Parathyroid adenoma (tissue), 2 donors: ENCODE data around the gene SOS1.
A peak's percentile ranks its signal among the peaks of the same experiment; 100 is the strongest.

Source experiments
- H2AFZ ChIP-seq: fragments of 300-600 bp; sonication (generic); one replicate; pipeline ENCODE4 v1.7.0; 2017; ENCODE audit warnings: antibody characterized with exemption, mild to moderate bottlenecking
- H3K27ac ChIP-seq: fragments of 300-600 bp; sonication (generic); one replicate; pipeline ENCODE4 v1.7.0; 2017
- H3K27me3 ChIP-seq: fragments of 300-600 bp; sonication (generic); one replicate; pipeline ENCODE4 v1.7.0; 2017; ENCODE audit warnings: low read length; ENCODE audit not compliant: control insufficient read depth, insufficient read depth
- H3K36me3 ChIP-seq: fragments of 300-600 bp; sonication (generic); one replicate; pipeline ENCODE4 v1.7.0; 2017; ENCODE audit warnings: low read length; ENCODE audit not compliant: control insufficient read depth, insufficient read depth
- H3K4me1 ChIP-seq: fragments of 300-600 bp; sonication (generic); one replicate; pipeline ENCODE4 v1.7.0; 2017; ENCODE audit warnings: control low read depth
- H3K4me2 ChIP-seq: fragments of 300-600 bp; sonication (generic); one replicate; pipeline ENCODE4 v1.7.0; 2017; ENCODE audit warnings: low read length
- H3K4me3 ChIP-seq: fragments of 300-600 bp; sonication (generic); one replicate; pipeline ENCODE4 v1.7.0; 2017; ENCODE audit warnings: low read depth, low read length
- H3K79me2 ChIP-seq: fragments of 300-600 bp; sonication (generic); one replicate; pipeline ENCODE4 v1.7.0; 2017; ENCODE audit warnings: control low read depth
- H3K9ac ChIP-seq: fragments of 300-600 bp; sonication (generic); one replicate; pipeline ENCODE4 v1.7.0; 2017; ENCODE audit warnings: mild to moderate bottlenecking
- H3K9me3 ChIP-seq: fragments of 300-600 bp; sonication (generic); one replicate; pipeline ENCODE4 v1.7.0; 2017; ENCODE audit warnings: low read length; ENCODE audit not compliant: control insufficient read depth
- TF ChIP-seq, protein P1 (sequence below): fragments of 300-600 bp; sonication (generic); IDR thresholded peaks from one replicate; pipeline ENCODE4 v1.7.0; 2017; ENCODE audit warnings: antibody characterized with exemption, mild to moderate bottlenecking
- donor health status: primary hyperparathyroidism.

Gene SOS1

DNA sequence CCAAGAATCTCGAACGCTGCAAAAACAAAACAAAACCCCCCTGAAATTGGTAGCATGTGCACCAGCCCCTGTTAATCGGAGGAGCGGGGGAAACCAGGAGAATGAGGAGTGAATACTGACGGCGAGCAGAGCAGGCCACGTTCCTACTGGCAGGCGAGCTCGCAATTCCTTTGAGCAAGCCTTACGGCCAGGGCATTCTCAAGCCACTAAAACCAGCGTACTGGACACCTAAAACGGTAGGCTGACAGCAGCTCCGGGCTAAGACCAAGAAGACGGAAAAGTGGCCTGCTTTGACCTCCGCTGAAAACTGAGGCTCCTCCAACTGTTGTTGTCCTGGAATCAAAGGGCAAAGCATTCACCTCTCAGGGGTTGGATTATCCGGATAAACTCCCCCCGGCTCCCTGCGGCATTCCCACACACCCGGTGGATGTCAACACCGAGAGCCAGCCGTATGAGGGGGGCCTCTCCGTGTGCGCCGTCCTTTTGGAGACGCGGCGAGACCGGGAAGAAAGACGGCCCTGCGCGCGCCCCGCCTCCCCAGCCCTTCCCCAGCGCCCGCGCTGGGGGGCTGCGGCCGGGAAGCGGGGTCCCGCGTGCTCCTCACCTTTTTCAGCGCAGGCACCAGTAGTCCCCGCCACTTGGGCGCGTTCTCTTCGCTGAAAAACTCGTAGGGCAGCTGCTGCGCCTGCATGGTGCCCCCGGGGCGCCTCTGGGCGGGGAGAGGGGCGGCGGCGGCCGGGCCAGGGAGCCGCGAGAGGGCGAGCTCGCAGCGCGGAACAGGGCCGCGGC, 925 bp downstream of the SOS1 start:
- Histone ChIP-seq H3K27ac (peak overlapping the region; percentile 75), H3K27me3 (no peaks in the 10 kb centered on the region), H3K36me3 (no peaks in the 10 kb centered on the region), H2AFZ (peak overlapping the region; percentile 83), H3K4me3 (peak overlapping the region; percentile 84), H3K4me1 (peaks cover 22% of the 10 kb centered on the region), H3K9me3 (no peaks in the 10 kb centered on the region), H3K4me2 (peak overlapping the region; percentile 58), H3K9ac (peak overlapping the region; percentile 25), H3K79me2 (peaks cover 42% of the 10 kb centered on the region)
- TF ChIP-seq, protein P1, sequence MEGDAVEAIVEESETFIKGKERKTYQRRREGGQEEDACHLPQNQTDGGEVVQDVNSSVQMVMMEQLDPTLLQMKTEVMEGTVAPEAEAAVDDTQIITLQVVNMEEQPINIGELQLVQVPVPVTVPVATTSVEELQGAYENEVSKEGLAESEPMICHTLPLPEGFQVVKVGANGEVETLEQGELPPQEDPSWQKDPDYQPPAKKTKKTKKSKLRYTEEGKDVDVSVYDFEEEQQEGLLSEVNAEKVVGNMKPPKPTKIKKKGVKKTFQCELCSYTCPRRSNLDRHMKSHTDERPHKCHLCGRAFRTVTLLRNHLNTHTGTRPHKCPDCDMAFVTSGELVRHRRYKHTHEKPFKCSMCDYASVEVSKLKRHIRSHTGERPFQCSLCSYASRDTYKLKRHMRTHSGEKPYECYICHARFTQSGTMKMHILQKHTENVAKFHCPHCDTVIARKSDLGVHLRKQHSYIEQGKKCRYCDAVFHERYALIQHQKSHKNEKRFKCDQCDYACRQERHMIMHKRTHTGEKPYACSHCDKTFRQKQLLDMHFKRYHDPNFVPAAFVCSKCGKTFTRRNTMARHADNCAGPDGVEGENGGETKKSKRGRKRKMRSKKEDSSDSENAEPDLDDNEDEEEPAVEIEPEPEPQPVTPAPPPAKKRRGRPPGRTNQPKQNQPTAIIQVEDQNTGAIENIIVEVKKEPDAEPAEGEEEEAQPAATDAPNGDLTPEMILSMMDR, result peak; percentile 24

GRCh38 chr2:39118786-39119499, 1.9 kb downstream of the SOS1 start:
- peaks cover 51% of the 10 kb centered on the region for H3K79me2 ChIP-seq
- H2AFZ ChIP-seq, result no peak overlapping the region
- no peak overlapping the region for H3K9ac ChIP-seq
- H3K4me3 ChIP-seq, result peak overlapping the region; percentile 84
- peak overlapping the region; percentile 58 for H3K4me2 ChIP-seq
- H3K27ac ChIP-seq, result no peak overlapping the region
- no peaks in the 10 kb centered on the region for H3K27me3 ChIP-seq
- peaks cover 22% of the 10 kb centered on the region for H3K4me1 ChIP-seq
- H3K36me3 ChIP-seq, result no peaks in the 10 kb centered on the region
- TF ChIP-seq, protein P1, result no peak
- no peaks in the 10 kb centered on the region for H3K9me3 ChIP-seq

DNA sequence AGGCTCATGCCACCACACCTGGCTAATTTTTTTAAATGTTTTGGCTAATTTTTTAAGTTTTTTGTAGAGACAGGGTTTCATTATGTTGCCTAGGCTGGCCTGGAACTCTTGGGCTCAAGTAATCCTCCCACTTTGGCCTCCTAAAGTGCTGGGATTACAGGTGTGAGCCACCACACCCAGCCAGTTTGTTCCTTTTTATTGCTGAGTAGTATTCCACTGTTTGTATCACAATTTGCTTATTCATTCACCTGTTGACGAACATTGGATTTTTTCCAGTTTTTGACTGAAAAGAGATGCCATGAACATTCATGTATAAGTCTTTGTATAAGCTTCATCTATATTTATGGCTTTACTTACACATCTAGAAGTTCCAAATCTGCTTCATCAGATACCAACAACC, 5.3 kb downstream of the SOS1 start:
- H3K9me3 ChIP-seq, result no peaks in the 10 kb centered on the region
- no peaks in the 10 kb centered on the region for H3K36me3 ChIP-seq
- no peak overlapping the region for H2AFZ ChIP-seq
- no peak overlapping the region for H3K27ac ChIP-seq
- H3K79me2 ChIP-seq, result peaks cover 65% of the 10 kb centered on the region
- TF ChIP-seq, protein P1, result no peak
- H3K4me1 ChIP-seq, result peaks cover 12% of the 10 kb centered on the region
- no peaks in the 10 kb centered on the region for H3K27me3 ChIP-seq
- H3K4me3 ChIP-seq, result no peak overlapping the region
- H3K9ac ChIP-seq, result no peak overlapping the region
- H3K4me2 ChIP-seq, result no peak overlapping the region

DNA sequence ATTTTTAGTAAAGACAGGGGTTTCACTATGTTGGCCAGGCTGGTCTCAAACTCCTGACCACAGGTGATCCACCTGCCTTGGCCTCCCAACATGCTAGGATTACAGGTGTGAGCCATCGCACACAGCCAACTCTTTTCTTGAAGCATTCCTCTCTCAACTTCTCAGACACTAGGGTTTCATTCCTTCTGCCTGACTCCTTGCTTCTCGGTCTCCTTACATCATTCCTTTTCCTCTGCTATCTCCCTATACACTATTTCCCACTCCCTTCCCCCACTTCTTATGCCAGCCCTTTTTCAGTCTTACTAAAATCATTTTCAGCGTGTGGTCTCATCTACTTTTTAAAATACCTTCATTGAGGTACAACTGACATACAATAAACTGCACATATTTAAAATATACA, 6.1 kb downstream of the SOS1 start:
- Histone ChIP-seq H3K4me2 (no peak overlapping the region), H3K4me1 (peaks cover 12% of the 10 kb centered on the region), H3K27ac (no peak overlapping the region), H3K9ac (no peak overlapping the region), H3K9me3 (no peaks in the 10 kb centered on the region), H3K79me2 (peaks cover 70% of the 10 kb centered on the region), H3K27me3 (no peaks in the 10 kb centered on the region), H2AFZ (no peak overlapping the region), H3K36me3 (no peaks in the 10 kb centered on the region), H3K4me3 (no peak overlapping the region)
- TF ChIP-seq, protein P1, result no peak
